ENCODE results near the gene ANKS1B.

The ANKS1B gene

DNA sequence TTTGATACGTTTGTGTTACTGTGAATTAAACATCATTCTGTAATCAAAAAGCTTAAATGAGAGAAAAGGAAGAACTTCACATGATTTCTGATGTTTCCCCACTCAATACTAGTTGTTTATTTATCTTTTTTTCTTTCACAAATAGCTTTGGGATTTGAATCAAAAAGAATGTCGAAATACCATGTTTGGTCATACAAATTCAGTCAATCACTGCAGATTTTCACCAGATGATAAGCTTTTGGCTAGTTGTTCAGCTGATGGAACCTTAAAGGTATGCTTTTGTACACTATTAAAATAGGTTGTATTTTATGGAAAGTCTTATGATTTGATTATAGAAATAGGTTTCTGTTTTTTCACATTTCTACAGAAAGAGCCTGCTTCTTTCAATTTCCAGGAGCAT lies 1298.1 kb downstream of the ANKS1B start:
- no peak overlapping the region for H3K27ac ChIP-seq (ENCODE audit: extremely low read depth, low read depth, low read length)
- POLR2A ChIA-PET, result no interaction called here
- H3K36me3 ChIP-seq (ENCODE audit: control insufficient read depth in 2 of 2, insufficient read depth in 1 of 2, low read length in 2 of 2), result peaks cover 47 to 61% of the 10 kb centered on the region in 2 experiments
- TF ChIP-seq GLIS2 (tag by site-specific recombination; IDR thresholded peaks at IDR 0.05) (no peak), ZNF555 (tag by site-specific recombination; conservative IDR thresholded peaks at IDR 0.05) (no peak), TCF7L2 (IDR thresholded peaks at IDR 0.05; ENCODE audit: borderline replicate concordance, low read depth, low read length) (no peak), CTCF (tag by site-specific recombination; IDR thresholded peaks at IDR 0.05) (no peak), ZNF202 (tag by site-specific recombination; IDR thresholded peaks at IDR 0.05; ENCODE audit: borderline replicate concordance) (no peak), ZNF701 (tag by site-specific recombination; IDR thresholded peaks at IDR 0.05) (no peak), ZFP69B (tag by site-specific recombination; IDR thresholded peaks at IDR 0.05) (no peak), ZNF266 (tag by site-specific recombination; IDR thresholded peaks at IDR 0.05; ENCODE audit: low read depth) (no peak), ZNF530 (tag by site-specific recombination; IDR thresholded peaks at IDR 0.05; ENCODE audit: low read depth) (no peak)
- no peak overlapping the region for H3K4me3 ChIP-seq (ENCODE audit: low read depth, low read length)
- CTCF ChIA-PET, result no interaction called here
- no peaks in the 10 kb centered on the region for H3K9me3 ChIP-seq (ENCODE audit: control insufficient read depth, insufficient read depth, low read depth, low read length)
- H3K4me1 ChIP-seq (ENCODE audit: control insufficient read depth, insufficient read depth, low read length), result 0 out of 2 replicates have a peak, but pooled peaks cover under 1% of the 10 kb centered on the region

All from HEK293 (cell line).